CD8-positive, alpha-beta memory T cell (primary cell): ENCODE data around the gene SNORC. TPM values are rescaled to one million over a fixed set of nuclear protein-coding genes. Genes with fewer than 3 reads are reported as not detected.

Experiments
- CTCF ChIA-PET: fragments of 350-600 bp; sonication (Branson Sonifier 250); formaldehyde crosslinking; loops from one replicate; lab custom pipeline; 2021; ENCODE audit warnings: antibody characterized with exemption; lab: Charles Lee
- POLR2A ChIA-PET: fragments of 350-600 bp; sonication (Branson Sonifier 250); formaldehyde crosslinking; loops from one replicate; lab custom pipeline; 2021; ENCODE audit warnings: antibody characterized with exemption; lab: Charles Lee
- DNase-seq, 5 donors: peaks; one replicate each; pipeline versions ENCODE4 v3.0.0 to v3.0.0-alpha.2; 2020 to 2022; ENCODE audit warnings: mixed read lengths in 1 of 5
- H3K27ac ChIP-seq: one replicate; pipeline ENCODE4 v1.7.0; 2013; ENCODE audit warnings: low read depth, mild to moderate bottlenecking, low read length, moderate library complexity
- H3K27me3 ChIP-seq: 2 replicates; pipeline ENCODE4 v1.7.0; 2013; ENCODE audit warnings: low read length, mild to moderate bottlenecking; ENCODE audit not compliant: insufficient read depth, poor library complexity, severe bottlenecking
- H3K36me3 ChIP-seq: 2 replicates; pipeline ENCODE4 v1.7.0; 2013; ENCODE audit warnings: mild to moderate bottlenecking, low read length, moderate library complexity; ENCODE audit not compliant: insufficient read depth
- H3K4me1 ChIP-seq: 2 replicates; pipeline ENCODE4 v1.7.0; 2013; ENCODE audit warnings: mild to moderate bottlenecking, low read length, moderate library complexity; ENCODE audit not compliant: insufficient read depth
- H3K4me3 ChIP-seq: 2 replicates; pipeline ENCODE4 v1.7.0; 2013; ENCODE audit warnings: mild to moderate bottlenecking, low read length
- H3K9me3 ChIP-seq: 2 replicates; pipeline ENCODE4 v1.7.0; 2013; ENCODE audit warnings: mild to moderate bottlenecking, low read length
- H3K27ac Mint-ChIP-seq, 8 donors: one replicate each; pipeline ENCODE4 v1.8.0; 2020 to 2021; ENCODE audit warnings: mixed read lengths in 8 of 8, mild to moderate bottlenecking in 6 of 8, inconsistent platforms in 3 of 8, moderate library complexity in 3 of 8
- H3K27me3 Mint-ChIP-seq, 2 donors: one replicate each; pipeline ENCODE4 v1.8.0; 2020 to 2021; ENCODE audit warnings: mixed read lengths in 2 of 2, mild to moderate bottlenecking in 1 of 2, moderate library complexity in 1 of 2
- H3K36me3 Mint-ChIP-seq, 3 donors: one replicate each; pipeline ENCODE4 v1.8.0; 2020 to 2021; ENCODE audit warnings: mixed read lengths in 3 of 3, inconsistent platforms in 1 of 3, mild to moderate bottlenecking in 1 of 3
- H3K4me1 Mint-ChIP-seq, 3 donors: one replicate each; pipeline ENCODE4 v1.8.0; 2020 to 2021; ENCODE audit warnings: mixed read lengths in 3 of 3, inconsistent platforms in 1 of 3, mild to moderate bottlenecking in 1 of 3
- H3K4me3 Mint-ChIP-seq, 7 donors: one replicate each; pipeline ENCODE4 v1.8.0; 2020 to 2021; ENCODE audit warnings: mixed read lengths in 7 of 7, mild to moderate bottlenecking in 6 of 7, moderate library complexity in 4 of 7, inconsistent platforms in 2 of 7
- H3K9me3 Mint-ChIP-seq, 5 donors: one replicate each; pipeline ENCODE4 v1.8.0; 2020 to 2022; ENCODE audit warnings: mixed read lengths in 5 of 5, mild to moderate bottlenecking in 3 of 5, moderate library complexity in 2 of 5, inconsistent platforms in 1 of 5
- polyA plus RNA-seq: library from polyadenylated mRNA; unstranded; fragments of 300-500 nt; fragmentation: Illumina TruSeq; gene quantifications from one replicate; pipeline ENCODE4 v1.2.3, GENCODE V29; 2021
- total RNA-seq, 2 experiments: library from RNA; stranded (reverse); gene quantifications; one replicate each; pipeline ENCODE4 v1.2.3, GENCODE V29; 2021

The SNORC gene
- total and polyA plus RNA-seq, 3 experiments from 2014 or later, result 1.5 to 2.5 TPM; not detected in 1

GRCh38 chr2:232920760-232921159, 50.7 kb downstream of the SNORC start:
- H3K36me3 Mint-ChIP-seq, result peaks cover 0 to 4% (median 0%) of the 10 kb centered on the region in 3 donors
- CTCF ChIA-PET, result interaction anchor here (0.8 kb wide), 1 partner anchor 210 kb away, joined by 4 read pairs; no protein-coding TSS in a partner anchor
- Histone ChIP-seq H3K4me1 (no peaks in the 10 kb centered on the region), H3K36me3 (no peaks in the 10 kb centered on the region), H3K27me3 (peaks cover 15% of the 10 kb centered on the region), H3K9me3 (no peaks in the 10 kb centered on the region), H3K4me3 (no peak overlapping the region), H3K27ac (no peak overlapping the region)
- no peak for DNase-seq
- POLR2A ChIA-PET, result no interaction called here
- no peak overlapping the region for H3K4me3 Mint-ChIP-seq
- peaks cover 0 to 2% (median 0%) of the 10 kb centered on the region in 3 donors for H3K4me1 Mint-ChIP-seq
- no peak overlapping the region for H3K27ac Mint-ChIP-seq
- peaks cover 36 to 66% of the 10 kb centered on the region in 2 donors for H3K27me3 Mint-ChIP-seq
- H3K9me3 Mint-ChIP-seq, result peaks cover 0 to 3% (median 0%) of the 10 kb centered on the region in 5 donors

GRCh38 chr2:232924433-232924832, 54.4 kb downstream of the SNORC start:
- no peaks in the 10 kb centered on the region for H3K36me3 ChIP-seq
- no peak overlapping the region for H3K27ac Mint-ChIP-seq
- H3K36me3 Mint-ChIP-seq, result peaks cover 0 to 4% (median 0%) of the 10 kb centered on the region in 3 donors
- no peak for DNase-seq
- ChIA-PET POLR2A (no interaction called here), CTCF (no interaction called here)
- H3K4me1 ChIP-seq, result no peaks in the 10 kb centered on the region
- no peak overlapping the region for H3K27ac ChIP-seq
- peaks cover 0 to 8% (median 0%) of the 10 kb centered on the region in 5 donors for H3K9me3 Mint-ChIP-seq
- peaks cover 23% of the 10 kb centered on the region for H3K27me3 ChIP-seq
- H3K4me3 Mint-ChIP-seq, result no peak overlapping the region
- peaks cover 43 to 61% of the 10 kb centered on the region in 2 donors for H3K27me3 Mint-ChIP-seq
- no peaks in the 10 kb centered on the region for H3K9me3 ChIP-seq
- no peak overlapping the region for H3K4me3 ChIP-seq
- H3K4me1 Mint-ChIP-seq, result peaks cover 7 to 12% (median 7%) of the 10 kb centered on the region in 3 donors

GRCh38 chr2:232925153-232925820, 55.2 kb downstream of the SNORC start:
- Mint-ChIP-seq H3K9me3 (peaks cover 0 to 8% (median 2%) of the 10 kb centered on the region in 5 donors), H3K4me1 (peaks cover 7 to 12% (median 7%) of the 10 kb centered on the region in 3 donors), H3K27ac (no peak overlapping the region), H3K4me3 (peak overlapping the region in 2 of 7 donors; percentile 34 to 52), H3K36me3 (peaks cover 0 to 4% (median 0%) of the 10 kb centered on the region in 3 donors), H3K27me3 (peaks cover 44 to 62% of the 10 kb centered on the region in 2 donors)
- no peaks in the 10 kb centered on the region for H3K4me1 ChIP-seq
- H3K27ac ChIP-seq, result no peak overlapping the region
- POLR2A ChIA-PET, result no interaction called here
- peaks cover 18% of the 10 kb centered on the region for H3K27me3 ChIP-seq
- CTCF ChIA-PET, result interaction anchor here (0.6 kb wide), 1 partner anchor 282 kb away, joined by 3 read pairs; no protein-coding TSS in a partner anchor
- no peak for DNase-seq
- no peak overlapping the region for H3K4me3 ChIP-seq
- no peaks in the 10 kb centered on the region for H3K36me3 ChIP-seq
- no peaks in the 10 kb centered on the region for H3K9me3 ChIP-seq

- H3K36me3 ChIP-seq, result no peaks in the 10 kb centered on the region
- POLR2A ChIA-PET, result no interaction called here
- peaks cover 18% of the 10 kb centered on the region for H3K27me3 ChIP-seq
- H3K27ac Mint-ChIP-seq, result no peak overlapping the region
- H3K4me1 Mint-ChIP-seq, result peaks cover 7 to 12% (median 7%) of the 10 kb centered on the region in 3 donors
- H3K9me3 Mint-ChIP-seq, result peaks cover 0 to 8% (median 2%) of the 10 kb centered on the region in 5 donors
- H3K36me3 Mint-ChIP-seq, result peaks cover 0 to 4% (median 0%) of the 10 kb centered on the region in 3 donors
- H3K27me3 Mint-ChIP-seq, result peaks cover 46 to 61% of the 10 kb centered on the region in 2 donors
- H3K4me3 Mint-ChIP-seq, result peak overlapping the region in 1 of 7 donors; percentile 20
- H3K9me3 ChIP-seq, result no peaks in the 10 kb centered on the region
- CTCF ChIA-PET, result interaction anchor here (0.6 kb wide), 1 partner anchor 281 kb away, joined by 3 read pairs; no protein-coding TSS in a partner anchor
- no peak overlapping the region for H3K4me3 ChIP-seq
- H3K4me1 ChIP-seq, result no peaks in the 10 kb centered on the region
- H3K27ac ChIP-seq, result no peak overlapping the region
- DNase-seq, result no peak
Measured at GRCh38 chr2:232925821-232926156, 55.7 kb downstream of the SNORC start.

GRCh38 chr2:232926431-232926939, 56.4 kb downstream of the SNORC start:
- CTCF ChIA-PET, result no interaction called here
- H3K27me3 ChIP-seq, result peaks cover 18% of the 10 kb centered on the region

GRCh38 chr2:232927032-232927792, 57.1 kb downstream of the SNORC start:
- Mint-ChIP-seq H3K9me3 (peaks cover 0 to 8% (median 2%) of the 10 kb centered on the region in 5 donors), H3K27ac (no peak overlapping the region), H3K27me3 (peaks cover 44 to 65% of the 10 kb centered on the region in 2 donors), H3K36me3 (peaks cover 0 to 4% (median 1%) of the 10 kb centered on the region in 3 donors), H3K4me1 (peaks cover 7 to 12% (median 7%) of the 10 kb centered on the region in 3 donors), H3K4me3 (peak overlapping the region in 6 of 7 donors; percentile 17 to 82 (median 60))
- no peak overlapping the region for H3K4me3 ChIP-seq
- H3K4me1 ChIP-seq, result no peaks in the 10 kb centered on the region
- DNase-seq, result no peak
- no peaks in the 10 kb centered on the region for H3K36me3 ChIP-seq
- POLR2A ChIA-PET, result no interaction called here
- H3K27me3 ChIP-seq, result peaks cover 18% of the 10 kb centered on the region
- H3K9me3 ChIP-seq, result no peaks in the 10 kb centered on the region
- CTCF ChIA-PET, result no interaction called here
- no peak overlapping the region for H3K27ac ChIP-seq

More at GRCh38 chr2:232926431-232926939, 56.4 kb downstream of the SNORC start:
- H3K36me3 Mint-ChIP-seq, result peaks cover 0 to 4% (median 1%) of the 10 kb centered on the region in 3 donors
- H3K9me3 Mint-ChIP-seq, result peaks cover 0 to 8% (median 2%) of the 10 kb centered on the region in 5 donors
- DNase-seq, result no peak
- no peak overlapping the region for H3K27ac Mint-ChIP-seq
- Histone ChIP-seq H3K36me3 (no peaks in the 10 kb centered on the region), H3K9me3 (no peaks in the 10 kb centered on the region), H3K4me3 (no peak overlapping the region), H3K27ac (no peak overlapping the region), H3K4me1 (no peaks in the 10 kb centered on the region)
- POLR2A ChIA-PET, result no interaction called here
- peaks cover 7 to 12% (median 7%) of the 10 kb centered on the region in 3 donors for H3K4me1 Mint-ChIP-seq
- H3K27me3 Mint-ChIP-seq, result peaks cover 48 to 67% of the 10 kb centered on the region in 2 donors
- peak overlapping the region in 6 of 7 donors; percentile 17 to 82 (median 60) for H3K4me3 Mint-ChIP-seq

GRCh38 chr2:232927793-232928550, 57.9 kb downstream of the SNORC start:
- no peak for DNase-seq
- Histone ChIP-seq H3K9me3 (no peaks in the 10 kb centered on the region), H3K27me3 (peaks cover 18% of the 10 kb centered on the region), H3K4me3 (no peak overlapping the region), H3K27ac (no peak overlapping the region), H3K4me1 (no peaks in the 10 kb centered on the region), H3K36me3 (no peaks in the 10 kb centered on the region)
- CTCF ChIA-PET, result no interaction called here
- peaks cover 7 to 12% (median 7%) of the 10 kb centered on the region in 3 donors for H3K4me1 Mint-ChIP-seq
- H3K4me3 Mint-ChIP-seq, result no peak overlapping the region
- H3K27ac Mint-ChIP-seq, result no peak overlapping the region
- peaks cover 0 to 8% (median 2%) of the 10 kb centered on the region in 5 donors for H3K9me3 Mint-ChIP-seq
- peaks cover 39 to 67% of the 10 kb centered on the region in 2 donors for H3K27me3 Mint-ChIP-seq
- POLR2A ChIA-PET, result no interaction called here
- H3K36me3 Mint-ChIP-seq, result peaks cover 0 to 4% (median 1%) of the 10 kb centered on the region in 3 donors
